Fibroblast of upper back skin (primary cell): ENCODE data around the gene MRNIP.
"Not testable (repeated sequence)": the region's sequence is repeated elsewhere in the genome, so short reads cannot be mapped to it uniquely, and the experiment has no call there.

Source experiments
- DNase-seq: peaks from one replicate; pipeline ENCODE4 v3.0.0-alpha.2; 2013

Gene MRNIP

DNA sequence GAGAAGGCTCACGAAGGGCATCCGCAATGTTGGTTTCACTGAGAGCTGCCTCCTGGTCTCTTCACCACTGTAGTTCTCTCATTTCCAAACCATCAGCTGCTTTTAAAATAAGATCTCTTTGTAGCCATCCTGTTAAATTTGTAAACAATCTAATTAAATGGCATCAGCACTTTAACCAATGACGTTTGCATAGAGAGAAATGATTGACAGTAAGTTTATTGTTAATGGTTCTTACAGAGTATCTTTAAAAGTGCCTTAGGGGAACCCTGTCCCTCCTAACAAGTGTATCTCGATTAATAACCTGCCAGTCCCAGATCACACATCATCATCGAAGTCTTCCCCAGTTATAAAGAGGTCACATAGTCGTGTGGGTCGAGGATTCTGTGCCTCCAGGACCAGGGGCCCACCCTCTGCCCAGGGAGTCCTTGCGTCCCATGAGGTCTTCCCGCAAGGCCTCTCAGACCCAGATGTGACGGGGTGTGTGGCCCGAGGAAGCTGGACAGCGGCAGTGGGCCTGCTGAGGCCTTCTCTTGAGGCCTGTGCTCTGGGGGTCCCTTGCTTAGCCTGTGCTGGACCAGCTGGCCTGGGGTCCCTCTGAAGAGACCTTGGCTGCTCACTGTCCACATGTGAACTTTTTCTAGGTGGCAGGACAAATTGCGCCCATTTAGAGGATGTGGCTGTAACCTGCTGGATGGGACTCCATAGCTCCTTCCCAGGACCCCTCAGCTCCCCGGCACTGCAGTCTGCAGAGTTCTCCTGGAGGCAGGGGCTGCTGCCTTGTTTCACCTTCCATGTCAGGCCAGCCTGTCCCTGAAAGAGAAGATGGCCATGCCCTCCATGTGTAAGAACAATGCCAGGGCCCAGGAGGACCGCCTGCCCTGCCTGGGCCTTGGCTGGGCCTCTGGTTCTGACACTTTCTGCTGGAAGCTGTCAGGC lies 21.3 kb downstream of the MRNIP start:
- DNase-seq = no peak

DNA sequence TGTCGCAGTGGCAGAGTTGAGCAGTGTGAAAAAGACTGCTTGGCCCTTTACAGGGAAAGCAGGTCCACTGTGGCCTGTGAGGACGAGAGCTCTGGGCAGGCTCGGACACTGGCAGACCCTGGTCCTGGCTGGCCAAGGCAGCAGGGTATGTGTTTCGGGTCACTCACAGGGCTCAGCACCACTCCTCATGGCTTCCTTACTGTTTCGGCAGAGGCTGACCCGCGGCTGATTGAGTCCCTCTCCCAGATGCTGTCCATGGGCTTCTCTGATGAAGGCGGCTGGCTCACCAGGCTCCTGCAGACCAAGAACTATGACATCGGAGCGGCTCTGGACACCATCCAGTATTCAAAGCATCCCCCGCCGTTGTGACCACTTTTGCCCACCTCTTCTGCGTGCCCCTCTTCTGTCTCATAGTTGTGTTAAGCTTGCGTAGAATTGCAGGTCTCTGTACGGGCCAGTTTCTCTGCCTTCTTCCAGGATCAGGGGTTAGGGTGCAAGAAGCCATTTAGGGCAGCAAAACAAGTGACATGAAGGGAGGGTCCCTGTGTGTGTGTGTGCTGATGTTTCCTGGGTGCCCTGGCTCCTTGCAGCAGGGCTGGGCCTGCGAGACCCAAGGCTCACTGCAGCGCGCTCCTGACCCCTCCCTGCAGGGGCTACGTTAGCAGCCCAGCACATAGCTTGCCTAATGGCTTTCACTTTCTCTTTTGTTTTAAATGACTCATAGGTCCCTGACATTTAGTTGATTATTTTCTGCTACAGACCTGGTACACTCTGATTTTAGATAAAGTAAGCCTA lies 22.2 kb downstream of the MRNIP start:
- no peak for DNase-seq

DNA sequence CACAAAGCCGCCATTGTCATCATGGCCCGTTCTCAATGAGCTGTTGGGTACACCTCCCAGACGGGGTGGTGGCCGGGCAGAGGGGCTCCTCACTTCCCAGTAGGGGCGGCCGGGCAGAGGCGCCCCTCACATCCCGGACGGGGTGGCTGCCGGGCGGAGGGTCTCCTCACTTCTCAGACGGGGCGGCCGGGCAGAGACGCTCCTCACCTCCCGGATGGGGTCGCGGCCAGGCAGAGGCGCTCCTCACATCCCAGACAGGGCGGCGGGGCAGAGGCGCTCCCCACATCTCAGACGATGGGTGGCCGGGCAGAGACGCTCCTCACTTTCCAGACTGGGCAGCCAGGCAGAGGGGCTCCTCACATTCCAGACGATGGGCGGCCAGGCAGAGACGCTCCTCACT lies 23.7 kb downstream of the MRNIP start:
- DNase-seq = not testable (repeated sequence)

DNA sequence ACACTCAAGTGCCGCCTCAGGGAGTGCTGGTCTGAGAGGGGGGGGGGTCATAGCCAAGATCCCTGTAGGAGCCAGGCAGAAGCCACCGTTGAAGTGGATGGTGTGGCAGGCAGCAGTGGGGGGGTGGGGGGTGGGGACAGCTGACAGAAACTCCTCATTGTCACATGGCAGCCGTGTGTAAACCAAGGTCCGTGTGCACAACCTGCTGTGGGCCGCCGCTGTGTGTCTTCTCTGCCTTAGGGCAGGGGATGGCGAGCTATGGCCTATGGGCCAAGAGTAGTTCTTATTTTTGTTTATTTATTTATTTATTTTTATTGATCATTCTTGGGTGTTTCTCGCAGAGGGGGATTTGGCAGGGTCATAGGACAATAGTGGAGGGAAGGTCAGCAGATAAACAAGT lies 24.5 kb downstream of the MRNIP start:
- no peak for DNase-seq

DNA sequence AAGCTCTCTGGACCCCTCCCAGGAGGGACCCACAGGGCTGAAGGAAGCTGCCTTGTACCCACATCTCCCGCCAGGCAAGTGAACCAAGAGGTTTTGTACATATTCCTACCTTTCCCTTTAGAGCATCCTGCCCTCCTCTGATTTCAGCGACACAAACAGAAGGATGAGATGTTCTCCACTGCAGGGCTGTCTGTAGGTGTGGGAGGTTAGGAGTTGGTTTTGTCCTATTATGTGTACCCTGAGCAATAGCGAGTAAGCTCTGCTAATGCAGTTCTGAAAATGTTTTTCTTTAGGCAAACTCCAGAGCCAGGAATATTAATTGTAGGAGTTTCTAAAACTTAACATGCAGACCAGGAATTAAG lies 24.9 kb downstream of the MRNIP start:
- no peak for DNase-seq

DNA sequence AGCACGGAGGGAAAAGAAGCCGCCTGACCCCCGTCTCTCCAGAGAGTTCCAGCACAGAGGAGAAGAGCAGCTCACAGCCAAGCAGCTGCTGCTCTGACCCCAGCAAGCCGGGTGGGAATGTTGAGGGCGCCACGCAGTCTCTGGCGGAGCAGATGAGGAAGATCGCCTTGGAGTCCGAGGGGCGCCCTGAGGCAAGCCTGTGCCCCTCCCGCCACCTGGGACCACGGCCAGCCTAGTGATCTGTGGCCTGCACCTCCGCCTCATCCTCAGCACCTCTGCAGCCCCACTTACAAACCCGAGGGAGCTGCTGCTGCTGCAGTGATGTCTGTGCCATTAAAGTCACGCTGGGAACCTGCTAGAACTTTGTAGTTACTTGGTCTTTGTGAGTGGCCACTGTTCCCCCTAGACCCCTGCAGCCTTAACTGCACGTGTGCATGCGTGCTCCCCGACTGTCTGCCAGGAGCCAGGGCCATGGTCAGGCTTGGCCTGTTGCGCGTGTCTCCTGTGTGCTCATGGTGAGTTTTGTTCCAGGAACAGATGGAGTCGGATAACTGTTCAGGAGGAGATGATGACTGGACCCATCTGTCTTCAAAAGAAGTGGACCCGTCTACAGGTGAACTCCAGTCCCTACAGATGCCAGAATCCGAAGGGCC lies 25.4 kb downstream of the MRNIP start:
- DNase-seq = no peak

- DNase-seq = no peak
These were observed 26.4 kb downstream of the MRNIP start for GRCh38 chr5:179832039-179832745.

DNA sequence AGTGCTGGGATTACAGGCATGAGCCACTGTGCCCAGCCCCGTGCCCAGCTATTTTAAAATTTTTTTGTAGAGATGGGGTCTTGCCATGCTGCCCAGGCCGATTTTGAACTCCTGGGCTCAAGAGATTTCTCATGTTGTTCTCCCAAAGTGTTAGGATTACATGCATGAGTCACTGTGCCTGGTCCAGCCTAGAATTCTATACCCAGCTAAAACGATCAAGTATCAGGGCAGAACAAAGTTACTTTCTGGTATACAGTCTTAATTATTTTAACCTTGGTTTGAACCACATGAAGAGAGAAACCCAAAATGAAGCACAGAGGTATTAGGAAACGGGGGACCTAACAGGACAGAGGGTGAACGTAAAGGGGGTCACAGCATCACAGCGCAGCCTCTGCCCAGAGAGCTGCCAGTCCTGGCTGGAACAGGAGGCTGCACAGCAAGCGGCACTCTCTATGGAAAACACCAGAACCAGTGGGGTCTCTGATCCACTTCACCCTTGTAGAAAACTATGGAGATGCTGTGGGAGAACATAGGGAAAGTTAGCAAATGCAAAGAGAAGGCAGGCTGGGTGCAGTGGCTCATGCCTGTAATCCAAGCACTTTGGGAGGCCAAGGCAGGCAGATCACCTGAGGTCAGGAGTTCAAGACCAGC lies 27.7 kb downstream of the MRNIP start:
- no peak for DNase-seq

DNA sequence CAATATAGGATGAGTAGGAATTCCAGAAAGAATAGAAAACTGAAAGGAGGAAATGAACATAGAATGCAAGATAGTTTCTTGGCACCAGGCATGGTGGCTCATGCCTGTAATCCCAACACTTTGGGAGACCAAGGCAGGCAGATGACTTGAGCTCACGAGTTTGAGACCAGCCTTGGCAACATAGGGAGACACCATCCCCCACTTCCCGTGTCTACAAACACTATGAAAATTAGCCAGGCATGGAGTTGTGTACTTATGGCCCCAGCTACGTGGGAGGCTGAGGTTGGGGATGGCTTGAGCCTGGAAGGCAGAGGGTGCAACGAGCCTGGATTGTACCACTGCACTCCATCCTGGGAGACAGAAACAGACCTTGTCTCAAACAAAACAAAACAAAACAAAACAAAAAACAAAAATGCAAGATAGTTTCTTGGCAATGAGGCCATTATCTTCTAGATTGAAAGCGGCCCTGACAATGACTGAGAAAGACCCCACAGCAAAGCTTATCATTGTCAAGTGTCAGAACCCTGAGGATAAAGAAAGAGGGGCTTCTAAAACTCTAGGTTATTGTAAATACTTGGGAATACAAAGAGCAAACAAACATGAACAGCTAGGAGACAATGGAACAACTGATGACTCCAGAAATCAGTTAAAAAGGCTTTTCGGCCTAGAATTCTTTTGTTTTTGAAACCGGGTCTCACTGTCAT lies 28.7 kb downstream of the MRNIP start:
- no peak for DNase-seq

DNA sequence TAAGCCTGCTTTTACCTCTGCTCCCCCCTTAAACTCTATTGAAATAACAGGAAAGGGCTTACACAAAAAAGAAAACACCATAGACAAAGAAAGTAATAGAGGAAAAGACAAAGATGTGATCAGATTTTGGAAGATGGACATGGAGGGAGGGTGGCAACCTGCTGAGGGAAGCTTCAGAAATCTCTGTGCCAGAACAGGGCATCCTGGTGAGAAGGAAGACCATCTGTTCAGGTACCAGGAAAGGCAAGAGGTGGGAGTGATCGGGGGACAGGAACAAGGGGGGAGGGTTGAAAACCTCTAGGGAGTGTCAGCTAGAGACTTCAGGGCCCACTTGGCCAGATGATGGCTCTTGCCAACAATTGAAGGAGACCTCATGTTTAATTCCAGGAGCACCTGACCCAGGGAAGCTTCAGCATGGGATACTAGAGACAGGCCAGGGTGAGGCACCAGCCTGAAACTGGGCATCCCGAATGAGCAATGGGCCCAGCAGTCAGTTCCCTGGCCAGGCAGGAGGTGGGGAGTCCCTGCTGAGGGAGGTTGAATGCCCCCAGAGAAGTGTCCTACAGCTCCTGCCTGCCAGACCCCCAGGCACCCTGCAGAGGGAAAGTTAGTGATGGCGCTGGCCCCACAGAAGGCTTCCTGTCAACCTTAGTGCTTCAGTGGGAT lies 29.7 kb downstream of the MRNIP start:
- DNase-seq = no peak

GRCh38 chr5:179827680-179828079 lies 30.9 kb downstream of the MRNIP start:
- peak; percentile 33 for DNase-seq

- DNase-seq = no peak
These were observed 32.9 kb downstream of the MRNIP start for GRCh38 chr5:179825655-179826182.

DNA sequence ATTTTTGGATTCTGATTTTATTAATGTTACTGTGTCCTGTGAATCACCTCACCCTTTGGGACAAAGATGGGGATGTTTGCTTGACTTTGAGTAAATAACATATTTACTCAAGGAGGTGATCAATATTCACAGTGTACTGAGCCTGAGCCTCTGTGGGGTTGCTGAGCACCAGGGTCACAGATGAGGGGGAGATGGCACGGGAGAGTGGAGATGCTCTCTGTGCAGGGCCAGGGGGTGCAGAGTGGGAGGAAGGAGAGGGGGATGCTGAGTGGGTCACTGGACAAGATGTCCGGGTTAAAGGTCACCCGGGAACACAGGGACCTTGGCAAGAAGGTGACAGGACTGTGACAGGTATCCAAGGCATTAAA lies 33.9 kb downstream of the MRNIP start:
- DNase-seq = no peak

DNA sequence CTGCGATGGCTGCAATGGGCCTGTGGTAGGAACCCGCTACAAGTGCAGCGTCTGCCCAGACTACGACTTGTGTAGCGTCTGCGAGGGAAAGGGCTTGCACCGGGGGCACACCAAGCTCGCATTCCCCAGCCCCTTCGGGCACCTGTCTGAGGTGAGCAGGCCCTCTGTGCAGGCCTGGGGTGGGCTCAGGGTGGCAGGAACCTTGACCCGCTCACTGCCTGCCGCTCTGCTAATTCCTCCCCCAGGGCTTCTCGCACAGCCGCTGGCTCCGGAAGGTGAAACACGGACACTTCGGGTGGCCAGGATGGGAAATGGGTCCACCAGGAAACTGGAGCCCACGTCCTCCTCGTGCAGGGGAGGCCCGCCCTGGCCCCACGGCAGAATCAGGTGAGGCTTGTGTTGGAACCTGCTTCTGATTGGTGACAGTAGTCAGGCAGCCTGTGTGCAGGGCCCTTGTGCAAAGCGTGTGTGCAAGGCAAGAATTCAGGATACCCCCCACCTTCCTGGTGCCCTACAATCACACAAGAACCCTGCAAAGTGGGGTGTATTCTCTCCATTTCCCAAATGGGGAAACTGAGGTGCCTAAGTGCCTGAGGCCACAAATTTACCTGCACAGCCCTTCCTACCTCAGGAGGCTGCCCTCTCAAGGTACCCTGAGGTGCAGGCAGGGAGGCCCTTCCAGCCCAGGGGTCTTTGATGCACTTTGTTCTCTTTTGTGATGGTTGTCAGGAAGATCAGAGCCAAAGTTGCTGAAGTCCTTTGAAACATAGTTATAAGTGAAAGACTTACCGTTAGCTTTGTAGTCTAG lies 34.5 kb downstream of the MRNIP start:
- DNase-seq = no peak

- DNase-seq = no peak
These were observed 36.1 kb downstream of the MRNIP start for GRCh38 chr5:179822444-179822990.

DNA sequence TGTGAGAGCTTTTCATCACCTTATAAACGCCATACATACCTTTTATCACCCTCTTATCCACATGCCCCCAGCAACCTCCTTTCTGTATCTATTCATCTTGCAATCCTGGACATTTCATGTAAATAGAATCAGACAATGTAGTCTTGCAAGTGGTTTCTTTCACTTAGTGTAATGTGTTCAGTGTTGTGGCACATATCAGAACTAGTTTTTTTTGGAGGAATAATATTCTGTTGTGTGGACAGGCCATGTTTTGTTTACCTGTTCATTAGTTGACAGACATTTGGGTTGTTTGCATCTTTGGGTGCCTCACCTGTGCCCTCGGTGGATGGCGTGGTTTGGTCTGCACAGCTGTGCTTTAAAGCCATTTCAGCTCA lies 36.6 kb downstream of the MRNIP start:
- no peak for DNase-seq

DNA sequence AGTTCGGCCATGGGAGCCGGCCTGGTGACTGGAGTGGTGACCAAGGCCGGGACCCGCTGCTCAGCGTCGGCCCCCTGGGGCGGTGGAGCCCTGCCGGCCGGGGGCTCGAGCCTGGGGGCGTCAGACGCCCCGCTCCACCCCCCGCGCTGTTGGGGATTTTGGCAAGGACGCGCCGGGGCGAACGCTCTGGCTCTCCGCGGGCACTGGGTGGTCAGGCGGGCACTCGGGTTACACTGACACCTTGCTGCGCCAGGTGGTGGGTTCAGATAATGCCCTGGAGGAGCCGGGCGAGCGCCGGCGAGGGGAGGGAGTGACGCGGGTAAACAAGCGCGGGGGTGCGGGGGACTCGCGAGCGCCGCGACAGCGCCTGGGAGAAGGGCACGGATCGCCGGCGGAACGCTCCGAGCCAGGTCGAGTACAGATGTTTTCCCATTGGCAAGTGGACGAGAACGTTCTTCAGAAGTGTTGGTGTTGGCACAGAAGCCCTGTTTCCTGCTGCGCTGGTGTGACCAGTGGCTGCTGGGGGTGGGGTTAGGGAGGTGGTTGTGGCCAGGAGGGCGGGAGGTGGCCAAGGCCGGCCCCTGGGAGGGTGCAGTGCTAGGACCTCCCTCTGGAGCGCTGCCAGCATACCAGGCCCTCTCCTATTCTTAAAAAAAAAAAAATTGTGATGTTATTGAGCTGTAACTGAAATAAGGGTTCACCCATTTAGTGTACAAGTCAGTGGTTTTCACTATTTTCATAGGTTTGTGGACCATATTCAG lies 37.1 kb downstream of the MRNIP start:
- peak; percentile 92 for DNase-seq

DNA sequence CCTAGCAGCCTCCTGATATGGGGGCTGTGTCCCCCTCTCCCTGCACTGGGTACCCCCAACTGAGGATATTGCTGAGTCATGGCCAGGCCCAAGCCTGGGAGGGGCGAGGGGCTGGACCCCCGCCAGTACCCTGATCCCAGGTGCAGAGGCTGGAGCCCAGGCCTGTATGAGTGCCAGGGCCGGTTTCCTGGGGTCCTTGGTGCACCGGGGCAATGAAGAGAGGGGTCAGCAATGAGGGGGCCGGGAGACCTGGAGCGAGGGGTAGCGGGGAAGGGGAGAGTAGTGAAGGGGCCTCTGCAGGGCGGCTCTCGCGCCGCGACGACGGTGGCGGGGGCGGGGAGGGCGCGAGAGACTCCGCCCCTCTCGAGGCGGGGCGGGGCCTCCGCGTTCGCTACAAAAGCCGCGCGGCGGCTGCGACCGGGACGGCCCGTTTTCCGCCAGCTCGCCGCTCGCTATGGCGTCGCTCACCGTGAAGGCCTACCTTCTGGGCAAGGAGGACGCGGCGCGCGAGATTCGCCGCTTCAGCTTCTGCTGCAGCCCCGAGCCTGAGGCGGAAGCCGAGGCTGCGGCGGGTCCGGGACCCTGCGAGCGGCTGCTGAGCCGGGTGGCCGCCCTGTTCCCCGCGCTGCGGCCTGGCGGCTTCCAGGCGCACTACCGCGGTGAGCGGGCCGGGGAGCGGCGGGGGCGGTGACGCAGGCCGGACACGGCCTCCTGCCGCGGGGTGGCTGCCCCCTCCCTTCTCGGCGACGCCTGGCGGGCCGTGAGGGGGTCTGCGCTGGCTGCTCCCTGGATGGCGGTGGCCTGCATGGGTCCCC lies 37.9 kb downstream of the MRNIP start, which contains the start of gene SQSTM1:
SQSTM1 (plus strand) TSS at position 423 of the 815 bp plus-strand sequence; CDS start at position 455, 32 bp downstream.
- peak; percentile 71 for DNase-seq
